Activated T-cell treated with anti-CD3 and anti-CD28 coated beads, Interleukin-2, amount 50 U/mL, for 72 hours (primary cell): ENCODE measurements around the gene UPK3BL2. TPM values are rescaled to one million over a fixed set of nuclear protein-coding genes. Genes with fewer than 3 reads are reported as not detected.
"Not testable (repeated sequence)": the region's sequence is repeated elsewhere in the genome, so short reads cannot be mapped to it uniquely, and the experiment has no call there.

Experiments used
- ATAC-seq, 2 donors: fragments of 150-1000 bp; cut with Tn5 transposase; replicated peaks in 1 of 2; 2 replicates each; pipeline ENCODE4 v1.10.0; 2021; ENCODE audit warnings: moderate library complexity in 2 of 2, mild to moderate bottlenecking in 1 of 2
- DNase-seq, 2 donors: peaks; one replicate each; pipeline ENCODE4 v3.0.0; 2021 to 2022; ENCODE audit warnings: mixed read lengths in 1 of 2
- H3K27ac Mint-ChIP-seq: one replicate; pipeline ENCODE4 v1.8.0; 2022; ENCODE audit warnings: mild to moderate bottlenecking, moderate library complexity, mixed read lengths
- H3K27me3 Mint-ChIP-seq: one replicate; pipeline ENCODE4 v1.8.0; 2022; ENCODE audit warnings: low read depth, mixed read lengths
- H3K36me3 Mint-ChIP-seq, 2 donors: one replicate each; pipeline ENCODE4 v1.8.0; 2022; ENCODE audit warnings: mixed read lengths in 2 of 2, mild to moderate bottlenecking in 1 of 2; ENCODE audit not compliant: insufficient read depth in 2 of 2
- H3K4me1 Mint-ChIP-seq: one replicate; pipeline ENCODE4 v1.8.0; 2022; ENCODE audit warnings: low read depth, mixed read lengths
- H3K4me3 Mint-ChIP-seq, 2 donors: one replicate each; pipeline ENCODE4 v1.8.0; 2022; ENCODE audit warnings: mild to moderate bottlenecking in 2 of 2, mixed read lengths in 2 of 2, moderate library complexity in 2 of 2
- H3K9me3 Mint-ChIP-seq, 2 donors: one replicate each; pipeline ENCODE4 v1.8.0; 2022; ENCODE audit warnings: mixed read lengths in 2 of 2
- total RNA-seq, 2 donors: library from RNA; stranded (reverse); gene quantifications; one replicate each; pipeline ENCODE4 v1.2.3, GENCODE V29; 2022

The UPK3BL2 gene
- total RNA-seq, 2 donors from 2014 or later = 24.8 to 37.9 TPM

DNA sequence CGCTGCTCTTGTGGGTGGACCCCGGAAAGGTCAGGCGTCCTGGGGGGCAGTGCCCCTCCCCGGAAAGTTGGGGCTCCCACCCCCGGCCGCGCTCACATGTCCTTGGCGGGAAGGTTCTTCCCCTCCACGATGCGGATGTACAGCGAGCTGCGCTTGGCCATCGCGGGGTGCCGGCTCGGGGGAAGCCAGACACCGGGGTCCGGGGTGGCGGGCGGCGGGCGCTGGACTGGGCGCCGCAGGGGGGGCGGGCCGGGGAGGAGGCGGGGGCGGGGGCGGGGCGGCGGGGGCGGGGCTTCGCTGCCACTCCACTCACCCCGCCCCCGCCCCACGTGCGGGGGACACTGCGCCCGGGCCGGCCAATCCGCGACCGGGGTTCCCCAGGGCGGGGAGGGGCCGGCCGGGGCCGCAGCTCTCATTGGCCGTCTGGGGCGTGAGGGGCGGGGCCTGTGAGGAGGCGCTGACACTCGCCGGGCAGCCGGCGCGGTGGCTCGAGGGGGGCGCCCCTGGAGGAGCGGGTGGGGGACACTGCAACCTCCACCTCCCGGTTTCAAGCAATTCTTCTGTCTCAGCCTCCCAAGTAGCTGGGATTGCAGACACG, 25.8 kb downstream of the UPK3BL2 start, which contains the start of gene RASA4B:
RASA4B (minus strand) TSS at position 228 of the 598 bp plus-strand sequence; CDS start at position 161, 67 bp downstream.
- ATAC-seq = peak; percentile 96 to 97
- H3K27ac Mint-ChIP-seq, H3K9me3 Mint-ChIP-seq, H3K27me3 Mint-ChIP-seq, H3K36me3 Mint-ChIP-seq, H3K4me1 Mint-ChIP-seq: not testable (repeated sequence)
- peak in 1 of 2 donors; percentile 31 for DNase-seq
- peak within 1 kb of the TSS; percentile 62 to 72 for H3K4me3 Mint-ChIP-seq

- ATAC-seq = peak in 1 of 2 donors; percentile 4
- H3K4me1 Mint-ChIP-seq, DNase-seq, H3K36me3 Mint-ChIP-seq, H3K9me3 Mint-ChIP-seq, H3K4me3 Mint-ChIP-seq, H3K27me3 Mint-ChIP-seq, H3K27ac Mint-ChIP-seq: not testable (repeated sequence)
Measured at GRCh38 chr7:102516951-102517350, 26.5 kb downstream of the UPK3BL2 start.

- not testable (repeated sequence) for H3K36me3 Mint-ChIP-seq, DNase-seq, H3K4me1 Mint-ChIP-seq, H3K9me3 Mint-ChIP-seq, H3K27ac Mint-ChIP-seq, H3K27me3 Mint-ChIP-seq, ATAC-seq, H3K4me3 Mint-ChIP-seq
Measured at GRCh38 chr7:102515889-102516288, 27.6 kb downstream of the UPK3BL2 start.

GRCh38 chr7:102514881-102515721, 28.4 kb downstream of the UPK3BL2 start:
- not testable (repeated sequence) for DNase-seq

DNA sequence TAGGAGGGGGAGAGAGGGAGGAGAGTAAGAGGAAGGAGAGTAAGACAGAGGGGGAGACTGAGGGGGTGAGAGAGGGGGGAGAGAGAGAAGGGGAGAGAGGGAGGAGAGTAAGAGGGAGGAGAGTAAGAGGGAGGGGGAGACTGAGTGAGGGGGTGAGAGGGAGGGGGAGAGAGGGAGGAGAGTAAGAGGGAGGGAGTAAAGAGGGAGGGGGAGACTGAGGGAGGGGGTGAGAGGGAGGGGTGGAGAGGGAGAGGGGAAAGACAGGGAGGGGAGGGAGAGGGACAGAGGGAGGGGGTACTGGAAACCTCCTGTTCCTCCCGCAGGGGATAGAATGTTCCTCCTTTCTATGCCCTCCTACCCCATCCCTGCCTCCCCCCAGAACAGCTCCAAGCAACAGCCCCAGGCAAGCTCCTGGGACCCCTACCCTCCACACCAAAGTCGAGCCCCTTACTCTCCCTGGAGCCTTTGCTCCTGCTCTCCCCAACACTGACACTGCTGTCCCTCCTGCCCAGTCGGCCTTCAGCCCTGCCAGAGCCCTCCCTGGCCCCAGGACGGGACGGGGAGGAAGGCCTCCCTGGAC, 30.8 kb downstream of the UPK3BL2 start:
- H3K27me3 Mint-ChIP-seq, ATAC-seq, H3K4me1 Mint-ChIP-seq, H3K9me3 Mint-ChIP-seq, DNase-seq, H3K36me3 Mint-ChIP-seq, H3K27ac Mint-ChIP-seq: not testable (repeated sequence)
- peak overlapping the region in 1 of 2 donors; percentile 55 for H3K4me3 Mint-ChIP-seq

More at GRCh38 chr7:102514881-102515721, 28.4 kb downstream of the UPK3BL2 start:
- not testable (repeated sequence) for H3K27me3 Mint-ChIP-seq, H3K36me3 Mint-ChIP-seq, ATAC-seq, H3K4me3 Mint-ChIP-seq, H3K27ac Mint-ChIP-seq, H3K9me3 Mint-ChIP-seq, H3K4me1 Mint-ChIP-seq

DNA sequence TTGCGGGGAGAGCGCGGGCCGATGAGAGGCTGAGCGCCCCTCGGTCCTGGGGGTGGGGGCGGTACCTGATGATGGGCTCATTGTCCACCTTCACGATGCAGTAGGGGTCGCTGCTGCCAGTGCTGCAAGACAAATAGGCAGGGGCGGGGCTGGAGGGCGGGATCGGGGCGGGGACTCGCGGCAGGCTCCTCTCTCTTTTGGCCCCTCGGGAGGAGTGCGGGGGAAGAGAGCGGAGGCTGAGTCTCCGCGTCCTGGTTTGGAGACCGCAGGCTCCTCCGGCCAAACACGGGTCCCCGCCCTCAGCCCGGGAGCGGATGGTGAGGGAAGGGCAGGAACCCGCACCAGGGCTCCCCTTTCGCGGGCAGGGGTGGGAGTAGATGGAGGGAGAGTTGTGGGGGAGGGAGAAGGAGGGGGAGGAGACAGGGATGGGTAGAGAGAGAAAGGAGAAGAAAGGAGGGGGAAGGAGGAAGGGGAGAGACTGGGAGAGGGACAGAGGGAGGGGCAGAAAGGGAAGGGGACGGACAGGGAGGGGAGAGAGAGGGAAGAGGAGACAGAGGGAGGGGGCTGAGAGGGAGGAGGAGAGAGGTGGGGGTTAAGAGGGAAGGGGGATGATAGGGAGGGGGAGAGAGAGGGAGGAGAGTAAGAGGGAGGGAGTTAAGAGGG, 31.5 kb downstream of the UPK3BL2 start:
- not testable (repeated sequence) for H3K27me3 Mint-ChIP-seq, DNase-seq, H3K9me3 Mint-ChIP-seq, H3K27ac Mint-ChIP-seq, H3K36me3 Mint-ChIP-seq, H3K4me1 Mint-ChIP-seq
- peak; percentile 79 to 80 for ATAC-seq
- H3K4me3 Mint-ChIP-seq = peak overlapping the region in 1 of 2 donors; percentile 55

DNA sequence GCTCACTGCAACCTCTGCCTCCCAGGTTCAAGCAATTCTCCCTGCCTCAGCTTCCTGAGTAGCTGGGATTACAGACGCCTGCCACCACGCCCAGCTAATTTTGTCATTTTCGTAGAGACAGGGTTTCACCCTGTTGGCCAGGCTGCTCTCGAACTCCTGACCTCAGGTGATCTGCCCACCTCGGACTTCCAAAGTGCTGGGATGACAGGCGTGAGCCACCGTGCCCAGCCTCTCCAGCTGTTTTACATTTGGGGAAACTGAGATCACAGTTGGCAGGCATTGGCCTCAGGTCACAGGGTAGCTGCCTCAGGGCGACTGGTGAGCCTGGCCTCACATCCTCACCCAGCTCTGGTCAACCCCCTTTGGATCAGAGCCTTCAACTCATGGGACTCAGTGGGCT, 32.9 kb downstream of the UPK3BL2 start:
- H3K27me3 Mint-ChIP-seq, H3K27ac Mint-ChIP-seq, ATAC-seq, H3K36me3 Mint-ChIP-seq, H3K4me3 Mint-ChIP-seq, H3K9me3 Mint-ChIP-seq, DNase-seq, H3K4me1 Mint-ChIP-seq: not testable (repeated sequence)

DNA sequence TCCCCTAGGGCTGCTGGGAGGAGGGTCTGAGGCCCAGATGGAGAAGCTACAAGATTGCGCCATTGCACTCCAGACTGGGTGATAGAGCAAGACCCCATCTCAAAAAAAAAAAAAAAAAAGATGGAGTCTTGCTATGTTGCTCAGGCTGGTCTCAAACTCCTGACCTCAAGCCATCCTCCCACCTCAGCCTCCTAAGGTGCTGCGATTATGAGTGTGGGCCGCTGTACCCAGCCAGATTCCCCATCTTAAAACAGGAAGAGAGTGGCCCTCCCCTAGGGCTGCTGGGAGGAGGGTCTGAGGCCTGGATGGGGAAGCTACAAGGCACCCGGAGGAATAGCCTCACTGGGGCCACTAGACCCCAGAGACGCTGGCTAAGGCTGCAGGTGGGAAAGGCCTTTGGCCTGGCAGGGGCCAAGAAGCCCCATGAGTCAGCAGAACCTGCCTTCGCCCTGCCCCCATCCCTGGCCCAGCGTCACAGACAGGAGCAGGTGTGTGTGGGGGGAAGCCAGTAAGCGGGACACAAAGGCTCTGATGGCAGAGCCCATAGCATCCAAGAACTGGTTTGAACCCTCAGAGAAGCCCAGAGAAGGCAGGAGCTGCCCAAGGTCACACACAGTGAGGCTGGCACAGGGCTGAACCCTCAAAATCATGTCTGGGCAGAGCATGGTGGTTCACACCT, 35.9 kb downstream of the UPK3BL2 start:
- not testable (repeated sequence) for H3K9me3 Mint-ChIP-seq, ATAC-seq, H3K36me3 Mint-ChIP-seq, H3K27ac Mint-ChIP-seq, H3K27me3 Mint-ChIP-seq, H3K4me3 Mint-ChIP-seq, H3K4me1 Mint-ChIP-seq
- DNase-seq = peak in 1 of 2 donors; percentile 0

- DNase-seq = peak in 1 of 2 donors; percentile 2
- ATAC-seq = peak in 1 of 2 donors; percentile 15
- not testable (repeated sequence) for H3K27me3 Mint-ChIP-seq, H3K4me1 Mint-ChIP-seq, H3K9me3 Mint-ChIP-seq, H3K27ac Mint-ChIP-seq, H3K4me3 Mint-ChIP-seq, H3K36me3 Mint-ChIP-seq
Measured at GRCh38 chr7:102505298-102506185, 38.0 kb downstream of the UPK3BL2 start.

DNA sequence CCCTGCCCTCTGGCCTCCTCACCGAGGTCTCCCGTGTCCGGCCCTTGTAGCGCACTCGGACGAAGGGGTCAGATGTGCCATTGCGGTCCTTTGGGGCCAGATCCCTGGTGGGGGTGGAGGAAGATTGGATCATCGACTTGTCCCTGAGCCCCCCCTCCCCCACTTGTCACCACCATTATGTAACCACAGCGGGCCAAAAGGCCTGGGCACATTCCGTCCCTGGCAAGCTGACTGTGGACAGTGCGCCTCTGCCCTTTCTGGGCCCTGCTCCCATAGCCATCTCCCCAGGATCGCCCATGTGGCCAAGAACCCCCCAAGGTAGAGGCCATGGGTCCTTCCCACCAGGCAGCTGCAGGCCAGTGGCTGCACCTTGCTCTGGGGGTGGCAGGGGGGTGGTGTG, 40.4 kb downstream of the UPK3BL2 start:
- H3K9me3 Mint-ChIP-seq, H3K27me3 Mint-ChIP-seq, H3K4me3 Mint-ChIP-seq, ATAC-seq, H3K27ac Mint-ChIP-seq, DNase-seq, H3K36me3 Mint-ChIP-seq, H3K4me1 Mint-ChIP-seq: not testable (repeated sequence)

DNA sequence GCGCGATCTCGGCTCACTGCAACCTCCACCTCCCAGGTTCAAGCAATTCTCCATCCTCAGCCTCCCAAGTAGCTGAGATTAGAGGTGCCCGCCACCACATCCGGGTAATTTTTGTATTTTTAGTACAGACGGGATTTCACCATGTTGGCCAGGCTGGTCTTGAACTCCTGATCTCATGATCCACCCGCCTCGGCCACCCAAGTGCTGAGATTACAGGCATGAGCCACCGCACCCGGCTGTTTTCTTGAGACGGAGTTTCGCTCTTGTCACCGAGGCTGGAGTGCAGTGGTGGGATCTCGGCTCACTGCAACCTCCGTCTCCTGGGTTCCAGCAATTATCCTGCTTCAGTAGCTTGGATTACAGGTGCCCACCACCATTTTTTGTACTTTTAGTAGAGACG, 45.2 kb downstream of the UPK3BL2 start:
- not testable (repeated sequence) for DNase-seq, H3K9me3 Mint-ChIP-seq, H3K27me3 Mint-ChIP-seq, H3K27ac Mint-ChIP-seq, H3K36me3 Mint-ChIP-seq, H3K4me1 Mint-ChIP-seq, ATAC-seq, H3K4me3 Mint-ChIP-seq

DNA sequence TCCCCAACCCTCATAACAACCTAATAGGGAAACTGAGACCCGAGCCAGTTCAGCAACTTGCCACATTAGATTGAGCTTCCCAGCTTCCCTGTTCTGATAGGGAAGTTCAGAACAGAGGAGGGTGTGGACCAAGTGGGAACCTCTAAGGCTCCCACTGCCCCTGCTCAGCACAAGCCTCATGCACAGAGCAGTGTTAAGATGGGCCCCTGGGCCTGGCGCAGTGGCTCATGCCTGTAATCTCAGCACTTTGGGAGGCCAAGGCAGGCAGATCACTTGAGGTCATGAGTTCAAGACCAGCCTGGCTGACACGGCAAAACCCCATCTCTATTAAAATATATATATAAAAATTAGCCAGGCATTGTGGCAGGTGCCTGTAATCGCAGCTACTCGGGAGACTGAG, 46.2 kb downstream of the UPK3BL2 start:
- not testable (repeated sequence) for H3K27ac Mint-ChIP-seq, H3K9me3 Mint-ChIP-seq, H3K4me3 Mint-ChIP-seq, DNase-seq, H3K36me3 Mint-ChIP-seq, ATAC-seq, H3K27me3 Mint-ChIP-seq, H3K4me1 Mint-ChIP-seq
